HEK293 (cell line): Measurements from ENCODE around the gene PCBP2.

Source experiments
- GLI4 ChIP-seq: fragments of 450-650 bp; formaldehyde crosslinking; IDR thresholded peaks from 2 replicates; pipeline ENCODE4 v1.5.1; 2016; ENCODE audit warnings: missing biosample characterization, missing genetic modification characterization
- KLF1 ChIP-seq: fragments of 450-650 bp; formaldehyde crosslinking; IDR thresholded peaks from 2 replicates; pipeline ENCODE4 v1.5.1; 2016; ENCODE audit warnings: missing biosample characterization, missing genetic modification characterization
- KLF10 ChIP-seq: fragments of 450-650 bp; IDR thresholded peaks from 2 replicates; pipeline ENCODE4 v1.5.1; 2018; ENCODE audit warnings: missing biosample characterization, mild to moderate bottlenecking, missing genetic modification characterization
- REPIN1 ChIP-seq: fragments of 450-650 bp; formaldehyde crosslinking; IDR thresholded peaks from 2 replicates; pipeline ENCODE4 v1.5.1; 2017; ENCODE audit warnings: missing biosample characterization, missing genetic modification characterization, low read depth
- WT1 ChIP-seq: fragments of 450-650 bp; formaldehyde crosslinking; IDR thresholded peaks from 2 replicates; pipeline ENCODE4 v1.5.1; 2016; ENCODE audit warnings: missing biosample characterization, missing genetic modification characterization
- YY1 ChIP-seq: fragments of 450-650 bp; formaldehyde crosslinking; IDR thresholded peaks from 2 replicates; pipeline ENCODE4 v1.5.1; 2018; ENCODE audit warnings: missing biosample characterization, missing genetic modification characterization
- ZBTB21 ChIP-seq: fragments of 450-650 bp; formaldehyde crosslinking; IDR thresholded peaks from 2 replicates; pipeline ENCODE4 v1.5.1; 2017; ENCODE audit warnings: missing biosample characterization, missing genetic modification characterization
- ZNF132 ChIP-seq: fragments of 450-650 bp; formaldehyde crosslinking; IDR thresholded peaks from 2 replicates; pipeline ENCODE4 v1.5.1; 2017; ENCODE audit warnings: missing biosample characterization, missing genetic modification characterization, borderline replicate concordance
- ZNF274 ChIP-seq, 2 experiments: fragments of 200-500 bp in 1 of 2; fragments of 450-650 bp in 1 of 2; sonication (Bioruptor generic) in 1 of 2; formaldehyde crosslinking in 1 of 2; IDR thresholded peaks; 2 replicates each; pipeline versions ENCODE4 v1.5.1 to v1.6.1; 2014 to 2016; ENCODE audit warnings: borderline replicate concordance in 1 of 2, inconsistent platforms in 1 of 2, low read length in 1 of 2, missing biosample characterization in 1 of 2, missing genetic modification characterization in 1 of 2
- ZNF416 ChIP-seq: fragments of 450-650 bp; formaldehyde crosslinking; IDR thresholded peaks from 2 replicates; pipeline ENCODE4 v1.5.1; 2016; ENCODE audit warnings: missing biosample characterization, missing genetic modification characterization
- ZNF624 ChIP-seq: fragments of 450-650 bp; formaldehyde crosslinking; IDR thresholded peaks from 2 replicates; pipeline ENCODE4 v1.5.1; 2017; ENCODE audit warnings: missing biosample characterization, missing genetic modification characterization
- TF ChIP-seq, protein P1 (sequence below): fragments of 450-650 bp; formaldehyde crosslinking; IDR thresholded peaks from 2 replicates; pipeline ENCODE4 v1.5.1; 2016; ENCODE audit warnings: missing biosample characterization, missing genetic modification characterization
- TF ChIP-seq, protein P2 (sequence below): fragments of 450-650 bp; formaldehyde crosslinking; IDR thresholded peaks from 2 replicates; pipeline ENCODE4 v1.5.1; 2016; ENCODE audit warnings: missing biosample characterization, missing genetic modification characterization

DNA sequence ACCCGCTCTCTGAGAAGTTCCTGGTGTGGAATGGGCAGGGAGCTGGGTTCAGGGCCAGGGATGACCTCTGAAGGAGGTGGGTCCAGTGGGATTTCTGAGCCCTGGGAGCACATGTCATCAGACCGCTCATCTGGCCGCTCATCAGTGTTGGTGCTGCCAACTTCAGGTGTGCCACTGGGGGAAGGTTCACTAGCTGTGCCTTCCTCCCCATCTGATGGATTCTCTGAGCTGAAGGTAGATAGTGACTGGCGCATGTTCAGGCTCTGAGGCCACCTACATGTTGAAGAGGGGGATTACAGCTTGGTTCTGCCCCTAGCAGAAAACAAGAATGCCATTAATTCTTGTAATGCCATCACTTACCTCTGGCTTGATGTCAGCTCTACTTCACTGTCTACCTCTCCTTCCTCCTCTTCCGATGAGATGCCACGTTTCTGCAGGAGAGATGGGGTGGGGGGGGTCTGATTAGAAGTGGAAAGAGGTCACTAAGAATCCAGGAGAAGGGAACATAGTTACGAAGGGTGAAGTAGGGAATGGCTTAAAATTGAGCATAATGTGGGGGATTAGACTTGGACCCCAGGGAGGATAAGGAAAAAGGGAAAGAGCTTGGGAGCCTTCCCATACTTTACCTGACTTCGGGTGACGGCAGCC lies 30.2 kb downstream of the PCBP2 start:
- TF ChIP-seq ZNF416 (tag by site-specific recombination) = no peak
- TF ChIP-seq WT1 (tag by site-specific recombination) = no peak
- no peak for TF ChIP-seq REPIN1 (tag by site-specific recombination)
- no peak for TF ChIP-seq ZBTB21 (tag by site-specific recombination)
- TF ChIP-seq, protein P1, sequence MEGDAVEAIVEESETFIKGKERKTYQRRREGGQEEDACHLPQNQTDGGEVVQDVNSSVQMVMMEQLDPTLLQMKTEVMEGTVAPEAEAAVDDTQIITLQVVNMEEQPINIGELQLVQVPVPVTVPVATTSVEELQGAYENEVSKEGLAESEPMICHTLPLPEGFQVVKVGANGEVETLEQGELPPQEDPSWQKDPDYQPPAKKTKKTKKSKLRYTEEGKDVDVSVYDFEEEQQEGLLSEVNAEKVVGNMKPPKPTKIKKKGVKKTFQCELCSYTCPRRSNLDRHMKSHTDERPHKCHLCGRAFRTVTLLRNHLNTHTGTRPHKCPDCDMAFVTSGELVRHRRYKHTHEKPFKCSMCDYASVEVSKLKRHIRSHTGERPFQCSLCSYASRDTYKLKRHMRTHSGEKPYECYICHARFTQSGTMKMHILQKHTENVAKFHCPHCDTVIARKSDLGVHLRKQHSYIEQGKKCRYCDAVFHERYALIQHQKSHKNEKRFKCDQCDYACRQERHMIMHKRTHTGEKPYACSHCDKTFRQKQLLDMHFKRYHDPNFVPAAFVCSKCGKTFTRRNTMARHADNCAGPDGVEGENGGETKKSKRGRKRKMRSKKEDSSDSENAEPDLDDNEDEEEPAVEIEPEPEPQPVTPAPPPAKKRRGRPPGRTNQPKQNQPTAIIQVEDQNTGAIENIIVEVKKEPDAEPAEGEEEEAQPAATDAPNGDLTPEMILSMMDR (tag by site-specific recombination) = no peak
- TF ChIP-seq ZNF274 (IDR thresholded peaks at IDR 0.05; ENCODE audit: low read length) = no peak
- no peak for TF ChIP-seq ZNF274 (tag by site-specific recombination; IDR thresholded peaks at IDR 0.05; ENCODE audit: borderline replicate concordance)
- no peak for TF ChIP-seq ZNF624 (tag by site-specific recombination)
- no peak for TF ChIP-seq ZNF132 (tag by site-specific recombination)
- no peak for TF ChIP-seq KLF1
- TF ChIP-seq GLI4 = no peak
- no peak for TF ChIP-seq KLF10 (tag by site-specific recombination)
- TF ChIP-seq YY1 (tag by site-specific recombination) = no peak
- TF ChIP-seq, protein P2, sequence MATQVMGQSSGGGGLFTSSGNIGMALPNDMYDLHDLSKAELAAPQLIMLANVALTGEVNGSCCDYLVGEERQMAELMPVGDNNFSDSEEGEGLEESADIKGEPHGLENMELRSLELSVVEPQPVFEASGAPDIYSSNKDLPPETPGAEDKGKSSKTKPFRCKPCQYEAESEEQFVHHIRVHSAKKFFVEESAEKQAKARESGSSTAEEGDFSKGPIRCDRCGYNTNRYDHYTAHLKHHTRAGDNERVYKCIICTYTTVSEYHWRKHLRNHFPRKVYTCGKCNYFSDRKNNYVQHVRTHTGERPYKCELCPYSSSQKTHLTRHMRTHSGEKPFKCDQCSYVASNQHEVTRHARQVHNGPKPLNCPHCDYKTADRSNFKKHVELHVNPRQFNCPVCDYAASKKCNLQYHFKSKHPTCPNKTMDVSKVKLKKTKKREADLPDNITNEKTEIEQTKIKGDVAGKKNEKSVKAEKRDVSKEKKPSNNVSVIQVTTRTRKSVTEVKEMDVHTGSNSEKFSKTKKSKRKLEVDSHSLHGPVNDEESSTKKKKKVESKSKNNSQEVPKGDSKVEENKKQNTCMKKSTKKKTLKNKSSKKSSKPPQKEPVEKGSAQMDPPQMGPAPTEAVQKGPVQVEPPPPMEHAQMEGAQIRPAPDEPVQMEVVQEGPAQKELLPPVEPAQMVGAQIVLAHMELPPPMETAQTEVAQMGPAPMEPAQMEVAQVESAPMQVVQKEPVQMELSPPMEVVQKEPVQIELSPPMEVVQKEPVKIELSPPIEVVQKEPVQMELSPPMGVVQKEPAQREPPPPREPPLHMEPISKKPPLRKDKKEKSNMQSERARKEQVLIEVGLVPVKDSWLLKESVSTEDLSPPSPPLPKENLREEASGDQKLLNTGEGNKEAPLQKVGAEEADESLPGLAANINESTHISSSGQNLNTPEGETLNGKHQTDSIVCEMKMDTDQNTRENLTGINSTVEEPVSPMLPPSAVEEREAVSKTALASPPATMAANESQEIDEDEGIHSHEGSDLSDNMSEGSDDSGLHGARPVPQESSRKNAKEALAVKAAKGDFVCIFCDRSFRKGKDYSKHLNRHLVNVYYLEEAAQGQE (tag by site-specific recombination) = no peak
